LHCN-M2 (cell line): ENCODE data around the gene RPS15. TPM values are rescaled to one million over a fixed set of nuclear protein-coding genes. Genes with fewer than 3 reads are reported as not detected.
"Not testable (repeated sequence)": the region's sequence is repeated elsewhere in the genome, so short reads cannot be mapped to it uniquely, and the experiment has no call there.

Experiments
- DNase-seq: peaks from one replicate; pipeline ENCODE4 v3.0.0-alpha.2; 2012; ENCODE audit warnings: low read depth
- total RNA-seq: library from RNA; depleted of rRNA; stranded (reverse); fragments of >200 nt; gene quantifications from 2 replicates; pipeline ENCODE4 v1.2.3, GENCODE V29; 2014

The RPS15 gene
- total RNA-seq, 1 experiment from 2014 or later = 2,358 TPM

GRCh38 chr19:1418951-1419738 is 19.1 kb upstream of the RPS15 start:
- DNase-seq = no peak

DNA sequence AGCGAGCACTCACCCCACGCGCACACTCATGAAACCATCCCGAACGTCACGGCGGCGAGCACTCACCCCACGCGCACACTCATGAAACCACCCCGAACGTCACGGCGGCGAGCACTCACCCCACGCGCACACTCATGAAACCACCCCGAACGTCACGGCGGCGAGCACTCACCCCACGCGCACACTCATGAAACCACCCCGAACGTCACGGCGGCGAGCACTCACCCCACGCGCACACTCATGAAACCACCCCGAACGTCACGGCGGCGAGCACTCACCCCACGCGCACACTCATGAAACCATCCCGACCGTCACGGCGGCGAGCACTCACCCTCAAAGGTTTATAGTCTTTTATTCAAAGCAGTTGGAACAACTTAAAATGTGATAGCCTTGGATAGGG is 18.1 kb upstream of the RPS15 start:
- DNase-seq = not testable (repeated sequence)

DNA sequence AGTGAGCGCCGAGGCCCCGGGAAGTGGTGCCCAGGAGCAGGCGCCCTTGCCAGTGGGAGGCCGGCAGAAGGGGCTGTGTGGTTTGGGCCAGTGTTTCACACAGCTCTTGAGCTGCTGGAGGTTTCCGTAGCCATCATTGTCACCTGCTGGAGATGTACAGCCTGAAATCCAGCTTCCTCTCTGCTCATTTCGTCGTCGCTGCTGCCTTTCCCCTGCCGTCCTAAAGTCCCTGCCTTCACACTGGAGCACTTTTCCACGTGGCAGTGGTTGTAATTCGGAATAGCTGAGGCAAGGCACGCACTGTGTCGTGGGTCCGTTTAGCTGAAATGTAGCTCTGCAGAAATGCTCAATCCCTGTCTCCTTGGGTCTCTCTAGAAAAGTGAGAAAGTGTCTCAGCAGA is 17.6 kb upstream of the RPS15 start:
- DNase-seq = no peak

DNA sequence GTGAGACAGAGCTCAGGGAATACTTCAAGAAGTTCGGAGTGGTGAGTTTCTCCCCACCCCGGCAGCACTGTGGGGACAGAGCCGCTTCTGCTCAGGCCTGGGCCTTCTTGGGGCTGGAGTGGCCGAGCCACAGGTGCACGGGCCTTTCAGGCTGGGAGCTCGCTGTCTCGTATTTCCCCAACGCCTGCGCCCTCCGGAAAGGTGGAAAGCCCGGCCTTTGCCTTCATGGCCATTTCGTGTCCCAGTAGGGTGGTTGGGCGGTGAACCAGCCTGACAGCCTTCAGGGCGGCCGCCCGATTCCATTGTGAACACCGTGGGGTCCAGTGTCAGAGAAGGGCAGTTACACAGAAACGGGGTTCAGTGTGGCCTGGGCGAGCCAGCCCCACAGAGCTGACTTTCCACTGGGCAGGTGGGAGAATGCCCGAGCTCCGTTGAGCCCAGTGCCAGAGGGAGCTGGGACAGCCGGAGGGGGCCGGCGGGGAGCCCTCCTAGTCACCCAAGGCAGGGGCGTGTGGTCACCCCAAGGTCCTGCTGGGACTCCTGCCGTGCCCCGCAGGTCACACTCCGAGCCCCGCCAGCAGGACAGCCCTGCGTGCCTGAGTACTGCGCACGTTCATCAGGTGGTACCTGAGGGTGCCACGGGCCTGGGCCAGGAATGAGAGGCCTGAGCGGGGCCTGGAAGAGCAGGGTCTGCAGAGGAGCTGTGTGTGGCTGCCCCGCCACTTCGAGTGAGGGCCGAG is 16.8 kb upstream of the RPS15 start:
- no peak for DNase-seq

GRCh38 chr19:1421958-1422305 is 16.3 kb upstream of the RPS15 start:
- no peak for DNase-seq

GRCh38 chr19:1422360-1422759 is 15.8 kb upstream of the RPS15 start:
- no peak for DNase-seq

DNA sequence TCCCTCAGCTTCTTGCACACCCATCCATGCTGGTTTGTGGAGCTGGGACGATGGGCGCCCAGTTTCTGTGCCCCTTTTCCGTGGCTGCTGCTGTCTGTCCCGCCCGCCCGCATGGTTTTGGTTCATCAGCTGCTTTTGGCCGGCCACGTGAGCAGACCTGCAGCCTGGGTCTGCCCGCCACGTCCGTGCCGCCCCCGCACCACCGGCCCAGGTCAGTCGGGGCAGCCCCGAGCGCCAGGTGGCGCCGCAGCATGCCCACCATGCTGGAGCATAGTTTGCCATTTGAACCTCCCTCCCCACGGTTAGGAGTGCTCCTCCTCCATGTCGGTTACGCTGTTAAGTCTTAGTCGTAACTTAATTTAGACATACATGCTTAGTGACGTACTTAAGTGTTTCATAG is 15.3 kb upstream of the RPS15 start:
- no peak for DNase-seq

GRCh38 chr19:1423436-1424191 is 14.6 kb upstream of the RPS15 start:
- DNase-seq = no peak

GRCh38 chr19:1424192-1424955 is 13.8 kb upstream of the RPS15 start:
- no peak for DNase-seq

GRCh38 chr19:1425102-1425837 is 12.9 kb upstream of the RPS15 start:
- no peak for DNase-seq

DNA sequence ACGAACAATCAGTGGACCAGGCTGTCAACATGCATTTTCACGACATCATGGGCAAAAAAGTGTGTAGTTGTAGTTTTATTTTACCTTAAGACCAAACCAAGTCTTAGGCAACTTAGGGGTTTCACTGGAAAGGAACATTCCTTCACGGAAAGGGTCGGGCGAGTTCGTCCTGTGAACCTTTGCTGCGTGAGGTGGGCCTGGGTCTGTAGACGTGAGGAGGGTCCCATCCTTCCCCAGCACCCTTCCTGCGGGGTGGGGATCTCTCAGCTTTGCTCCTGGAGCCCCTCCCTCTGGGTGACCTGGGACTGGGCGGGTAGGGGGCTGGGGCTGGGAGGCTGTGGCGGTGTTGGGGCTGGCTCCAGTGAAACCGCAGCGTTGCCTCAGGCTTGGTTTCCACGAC is 12.3 kb upstream of the RPS15 start:
- DNase-seq = no peak

DNA sequence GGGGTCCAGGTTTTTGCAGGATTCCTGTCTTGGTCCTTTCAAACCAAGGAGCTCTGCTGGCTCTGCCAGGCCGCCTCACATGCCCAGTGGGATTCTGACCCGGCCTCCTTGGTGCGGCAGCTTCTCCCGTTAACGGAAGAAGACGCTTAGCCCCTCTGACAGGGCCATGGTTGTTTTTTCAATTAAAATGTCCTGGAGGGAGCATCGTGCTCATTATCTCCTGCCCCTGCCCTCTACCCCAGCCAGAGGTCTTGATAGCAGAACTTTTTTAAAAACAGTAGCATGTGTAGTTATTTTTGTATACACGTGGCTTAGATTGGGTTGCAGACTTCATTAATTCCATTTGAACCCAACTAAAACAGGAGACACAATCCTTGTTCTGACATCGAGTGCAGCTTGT is 11.5 kb upstream of the RPS15 start:
- DNase-seq = no peak

- no peak for DNase-seq
Measured at GRCh38 chr19:1427221-1427920, 10.8 kb upstream of the RPS15 start.

GRCh38 chr19:1428738-1429391 is 9.3 kb upstream of the RPS15 start:
- no peak for DNase-seq

DNA sequence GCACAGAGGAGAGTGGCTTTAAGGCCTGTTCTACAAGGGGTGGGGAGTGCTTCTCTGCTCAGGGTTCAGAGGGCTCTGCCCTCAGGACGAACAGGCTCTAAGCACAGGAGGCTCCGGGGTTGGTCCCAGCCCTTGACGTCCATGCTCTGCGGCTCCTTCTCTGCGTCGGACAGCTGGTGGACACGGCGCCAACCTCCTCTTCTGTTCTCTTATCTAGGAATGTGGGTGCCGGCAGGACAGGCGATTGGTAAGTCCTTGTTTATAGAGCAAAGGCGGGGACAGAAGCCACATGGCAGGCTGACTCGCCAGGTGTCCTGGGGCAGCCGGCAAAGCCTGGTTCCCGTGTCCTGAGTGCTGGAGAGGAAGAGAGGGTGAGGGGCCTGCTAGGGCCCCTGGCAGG is 8.4 kb upstream of the RPS15 start:
- no peak for DNase-seq

DNA sequence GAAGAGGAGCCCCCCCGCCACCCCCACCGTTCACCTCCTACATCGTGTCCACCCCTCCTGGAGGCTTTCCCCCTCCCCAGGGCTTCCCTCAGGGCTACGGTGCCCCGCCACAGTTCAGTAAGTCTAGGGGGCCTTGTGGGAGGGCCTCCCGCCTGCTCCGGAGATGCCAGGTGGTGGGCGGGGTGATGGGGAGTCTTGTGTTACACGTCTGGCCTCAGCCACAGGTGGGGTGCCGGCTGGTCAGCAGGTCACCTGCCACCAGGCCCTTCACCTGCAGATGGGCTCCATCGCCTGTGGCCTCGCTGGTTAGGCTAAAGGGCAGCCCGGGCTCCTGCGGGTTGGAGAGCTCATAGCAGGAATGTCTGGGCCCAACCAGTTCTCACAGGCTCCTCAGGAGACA is 8.0 kb upstream of the RPS15 start:
- no peak for DNase-seq

DNA sequence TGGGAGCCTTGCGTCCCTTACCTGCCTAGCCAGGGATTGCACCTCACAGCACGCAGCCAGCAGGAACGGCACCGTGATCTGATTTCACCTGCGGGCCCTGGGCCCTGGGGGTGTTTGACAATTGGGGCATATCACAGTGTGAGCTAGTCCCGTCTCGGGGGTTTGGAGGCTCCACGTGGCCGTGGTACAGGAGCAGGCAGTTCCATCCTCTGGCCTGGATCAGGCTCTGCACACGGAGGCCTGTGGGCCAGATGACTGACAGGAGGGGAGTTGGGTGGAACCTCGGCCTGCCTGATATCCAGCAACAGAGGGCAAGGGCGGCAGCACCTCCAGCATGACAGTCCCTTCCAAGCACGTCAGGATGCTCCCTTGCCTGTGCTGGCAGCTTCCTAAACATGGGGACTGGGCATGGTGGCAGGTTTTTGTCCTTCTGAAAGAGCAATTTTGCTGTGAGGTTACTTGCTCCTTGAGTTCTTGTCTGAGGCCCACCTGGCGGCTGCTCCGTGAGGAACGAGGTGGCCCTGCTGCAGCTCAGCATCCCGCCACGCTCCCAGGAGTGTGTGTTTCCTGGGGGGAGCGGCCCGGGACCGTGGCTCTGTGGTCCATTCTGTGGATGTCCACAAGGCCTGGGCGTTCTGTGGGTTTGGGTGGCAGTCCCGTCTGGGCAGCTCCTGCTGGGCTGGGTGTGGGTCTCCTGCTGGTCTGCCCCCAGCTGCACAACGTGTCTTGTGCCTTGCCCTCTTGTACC is 6.3 kb upstream of the RPS15 start:
- DNase-seq = no peak

- no peak for DNase-seq
Measured at GRCh38 chr19:1432507-1432887, 5.7 kb upstream of the RPS15 start.
